CMK (cell line): ENCODE results near the gene ZNF202.

Experiments
- DNase-seq: peaks from one replicate; pipeline ENCODE4 v3.0.0-alpha.2; 2010; ENCODE audit warnings: low read depth

The ZNF202 gene

GRCh38 chr11:123682696-123683410 lies 58.6 kb downstream of the ZNF202 start:
- no peak for DNase-seq

DNA sequence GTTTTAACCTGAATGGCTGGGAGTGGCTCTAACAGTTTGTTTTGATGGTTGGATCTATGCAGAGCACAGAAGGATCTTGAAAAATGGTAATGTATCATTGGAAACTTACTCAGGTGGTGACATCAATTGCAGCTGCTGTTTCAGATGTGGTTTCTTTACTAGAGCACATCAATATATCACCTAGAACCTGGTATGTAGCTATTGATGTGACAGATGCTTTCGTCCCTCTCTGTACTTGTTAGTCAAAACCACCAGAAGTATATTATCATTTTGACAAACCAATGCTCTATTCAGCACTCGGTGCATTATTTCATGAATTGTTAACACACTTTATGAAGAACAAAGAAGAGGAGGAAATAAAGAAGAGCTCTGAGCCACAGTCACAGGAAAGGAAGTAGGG lies 60.4 kb downstream of the ZNF202 start:
- no peak for DNase-seq

GRCh38 chr11:123678246-123678645 lies 63.2 kb downstream of the ZNF202 start:
- DNase-seq = no peak

- no peak for DNase-seq
These were observed 64.0 kb downstream of the ZNF202 start for GRCh38 chr11:123677510-123677909.

DNA sequence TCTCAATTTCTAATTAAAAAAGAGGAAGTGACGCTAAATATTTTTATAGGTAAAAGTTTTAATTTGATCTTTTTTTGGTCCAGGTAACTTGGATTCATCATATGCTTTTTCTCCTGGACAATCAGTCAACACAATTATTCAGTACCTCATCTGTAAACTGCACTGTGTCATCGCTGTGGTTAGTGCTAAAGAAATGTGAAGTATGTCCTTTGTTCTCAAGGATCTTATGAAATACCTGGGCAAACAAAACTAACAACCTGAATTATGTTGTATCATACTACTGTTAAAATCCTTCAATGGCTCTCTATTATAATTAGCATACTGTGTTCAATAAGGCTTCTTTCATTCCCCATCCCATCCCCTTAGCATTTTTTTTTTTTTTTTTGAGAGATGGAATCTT lies 67.2 kb downstream of the ZNF202 start:
- no peak for DNase-seq
